Mucosa of descending colon (tissue), 3 donors: ENCODE data around the gene MICAL3. TPM values are rescaled to one million over a fixed set of nuclear protein-coding genes. Genes with fewer than 3 reads are reported as not detected.

Experiments used
- ATAC-seq: fragments of 200-7000 bp; cut with Tn5 transposase; one replicate; pipeline ENCODE4 v1.9.1; 2020; ENCODE audit warnings: mild to moderate bottlenecking, moderate library complexity
- DNase-seq, 3 donors: peaks; one replicate each; pipeline ENCODE4 v3.0.0-alpha.2; 2020
- H3K36me3 ChIP-seq: fragments of 200-600 bp; one replicate; pipeline ENCODE4 v1.8.0; 2021; ENCODE audit warnings: low read depth, mild to moderate bottlenecking
- H3K4me1 ChIP-seq: fragments of 200-600 bp; one replicate; pipeline ENCODE4 v1.8.0; 2021; ENCODE audit warnings: low read depth, mild to moderate bottlenecking
- H3K4me3 ChIP-seq: fragments of 200-600 bp; one replicate; pipeline ENCODE4 v1.8.0; 2021; ENCODE audit warnings: mild to moderate bottlenecking
- H3K9me3 ChIP-seq: fragments of 200-600 bp; one replicate; pipeline ENCODE4 v1.8.0; 2021; ENCODE audit warnings: mild to moderate bottlenecking
- CTCF ChIP-seq: fragments of 200-600 bp; IDR thresholded peaks from one replicate; pipeline ENCODE4 v1.8.0; 2022; ENCODE audit warnings: antibody characterized with exemption, mild to moderate bottlenecking
- intact Hi-C, 2 donors: fragments of 100-400 bp; cut with DNase I in 1 of 2; cut with micrococcal nuclease in 1 of 2; formaldehyde crosslinking; loops; one replicate each; pipeline versions ENCODE4 v1.11.0 to v1.11.1; 2022; cut with DNase I, micrococcal nuclease
- total RNA-seq, 3 donors: library from RNA; stranded (reverse); fragmentation: NEBNext Ultra II Directional in 2 of 3; extraction: Animal tissue kit (Norgen Biotek cat#: 25700) in 2 of 3; gene quantifications; one replicate each; pipeline versions ENCODE4 v1.2.1 to v1.2.4, GENCODE V29; 2021 to 2023
- donor health status: DM: no; HTN: no; CAD: no; lungs with moderate emphysema.
- donor health status: DM: no; HTN: no; CAD: no.
- donor health status: DM: no; HTN: yes; CAD: no.

The MICAL3 gene
- total RNA-seq, 3 donors from 2014 or later, result 75.8 to 135 (median 129) TPM

- no peak for DNase-seq
- ATAC-seq, result no peak
- H3K4me1 ChIP-seq, result peaks cover 11% of the 10 kb centered on the region
- H3K9me3 ChIP-seq, result no peaks in the 10 kb centered on the region
- H3K36me3 ChIP-seq, result no peaks in the 10 kb centered on the region
- no peak overlapping the region for H3K4me3 ChIP-seq
- intact Hi-C loops, result no loop called here
- TF ChIP-seq CTCF, result no peak
Measured at GRCh38 chr22:17789379-17790200, 234.8 kb downstream of the MICAL3 start.

GRCh38 chr22:17788528-17789378, 235.6 kb downstream of the MICAL3 start:
- ATAC-seq (no peak), DNase-seq (no peak)
- no peak overlapping the region for H3K4me3 ChIP-seq
- no peak for TF ChIP-seq CTCF
- H3K4me1 ChIP-seq, result peaks cover 11% of the 10 kb centered on the region
- H3K36me3 ChIP-seq, result no peaks in the 10 kb centered on the region
- intact Hi-C loops, result no loop called here
- no peaks in the 10 kb centered on the region for H3K9me3 ChIP-seq

GRCh38 chr22:17787716-17788330, 236.5 kb downstream of the MICAL3 start:
- ATAC-seq (no peak), DNase-seq (no peak)
- Histone ChIP-seq H3K4me1 (peaks cover 11% of the 10 kb centered on the region), H3K36me3 (no peaks in the 10 kb centered on the region), H3K9me3 (no peaks in the 10 kb centered on the region), H3K4me3 (no peak overlapping the region)
- intact Hi-C loops, result no loop called here
- no peak for TF ChIP-seq CTCF

GRCh38 chr22:17787241-17787640, 237.1 kb downstream of the MICAL3 start:
- peaks cover 17% of the 10 kb centered on the region for H3K4me1 ChIP-seq
- intact Hi-C loops, result no loop called here
- TF ChIP-seq CTCF, result no peak
- H3K4me3 ChIP-seq, result no peak overlapping the region
- ATAC-seq (no peak), DNase-seq (no peak)
- H3K9me3 ChIP-seq, result no peaks in the 10 kb centered on the region
- H3K36me3 ChIP-seq, result no peaks in the 10 kb centered on the region

GRCh38 chr22:17786435-17787161, 237.8 kb downstream of the MICAL3 start:
- no peak for TF ChIP-seq CTCF
- no peaks in the 10 kb centered on the region for H3K9me3 ChIP-seq
- DNase-seq, result peak; percentile 65 to 72 (median 72)
- no peaks in the 10 kb centered on the region for H3K36me3 ChIP-seq
- peaks cover 23% of the 10 kb centered on the region for H3K4me1 ChIP-seq
- intact Hi-C loops, result no loop called here
- ATAC-seq, result peak; percentile 74
- H3K4me3 ChIP-seq, result no peak overlapping the region
